NCI-H510A treated with DMSO at 0.1 percent for 48 hours (cell line): ENCODE results near the gene PRKCE.

Experiments
- DNase-seq: peaks from one replicate; lab custom pipeline; 2025; lab: John Stamatoyannopoulos, UW

The PRKCE gene

DNA sequence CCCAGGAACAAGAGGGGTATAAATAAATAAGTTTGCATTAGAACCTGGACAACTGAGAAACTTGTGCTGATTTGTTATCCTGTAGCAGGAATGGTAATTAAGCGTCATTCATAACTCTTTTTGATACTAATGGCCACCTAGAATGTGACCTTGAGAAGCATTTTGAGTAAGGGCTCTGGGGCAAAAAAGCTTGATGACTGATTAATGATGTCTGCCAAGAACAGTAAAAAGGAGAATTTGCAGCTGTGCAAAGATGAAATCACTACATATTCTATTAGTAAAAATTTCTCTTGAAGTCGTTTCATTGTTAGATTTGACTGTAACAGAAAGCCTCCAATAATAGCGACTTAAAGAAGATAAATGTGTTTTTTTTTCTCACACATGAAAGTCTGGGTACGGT, 157.7 kb downstream of the PRKCE start:
- no peak for DNase-seq

DNA sequence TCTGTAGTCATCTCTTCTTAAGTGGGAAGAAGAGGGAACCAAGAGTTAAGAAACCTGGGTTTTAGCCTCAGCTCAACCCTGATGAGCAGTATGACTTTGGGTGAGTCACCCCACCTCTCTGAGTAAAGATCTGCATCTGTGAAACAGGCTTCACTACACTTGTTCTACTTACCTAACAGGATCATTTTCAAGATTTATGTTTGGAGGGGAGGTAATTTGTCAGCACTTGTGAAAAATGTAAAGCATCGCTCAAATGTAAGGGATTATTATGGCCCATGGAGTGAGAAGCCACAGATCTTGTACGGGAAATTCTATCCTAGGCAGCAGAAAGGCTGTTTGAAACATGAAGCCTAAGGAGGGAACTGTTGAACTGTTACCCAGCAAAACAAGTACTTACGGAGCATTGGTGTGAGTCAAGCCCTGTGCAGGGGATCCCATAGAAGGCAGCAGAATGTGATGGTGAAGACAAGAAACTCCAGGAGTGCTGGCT, 160.6 kb downstream of the PRKCE start:
- peak; percentile 60 for DNase-seq

GRCh38 chr2:45813003-45813941, 161.8 kb downstream of the PRKCE start:
- DNase-seq = peak; percentile 55

DNA sequence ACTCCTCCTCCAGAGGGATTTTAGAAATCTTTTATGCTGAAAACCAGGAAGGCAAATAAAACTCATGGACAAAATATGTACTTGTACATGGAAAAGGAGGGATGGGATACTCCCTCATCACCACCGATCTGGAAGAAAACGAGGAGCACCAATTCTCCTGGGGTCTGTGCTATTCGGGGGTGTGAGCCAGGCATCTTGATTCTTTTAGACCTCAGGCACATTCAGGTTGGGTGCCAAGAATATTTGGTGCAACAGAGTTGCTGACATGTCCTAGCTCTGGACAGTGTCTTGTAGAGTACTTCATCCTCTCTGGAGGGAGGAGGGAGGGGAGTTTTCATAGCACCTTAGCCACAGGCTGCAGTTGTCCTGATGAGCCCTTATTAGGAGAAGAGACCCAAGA, 163.0 kb downstream of the PRKCE start:
- no peak for DNase-seq

- peak; percentile 70 for DNase-seq
Observed at GRCh38 chr2:45814951-45815621, 163.6 kb downstream of the PRKCE start.

GRCh38 chr2:45816272-45816671, 164.8 kb downstream of the PRKCE start:
- no peak for DNase-seq

DNA sequence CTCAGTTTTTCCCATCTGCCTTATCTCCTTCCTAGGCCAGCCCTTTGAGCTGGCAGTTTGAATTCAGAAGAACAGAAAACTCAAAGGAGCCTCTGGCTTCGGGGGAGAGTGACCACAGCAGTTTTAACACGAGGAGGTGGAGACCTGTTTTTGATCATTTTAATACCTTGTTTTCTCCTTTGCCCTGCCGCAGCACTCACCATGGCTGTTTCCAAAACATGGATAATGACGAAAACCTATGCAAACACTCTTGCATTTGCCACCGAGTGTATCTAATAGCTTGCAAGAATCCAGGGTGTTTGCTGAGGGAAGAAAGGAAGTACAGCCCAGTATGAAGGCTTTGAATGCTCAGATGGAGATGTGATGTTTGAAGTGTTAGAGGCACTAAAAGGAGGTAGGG, 167.1 kb downstream of the PRKCE start:
- DNase-seq = peak; percentile 61

DNA sequence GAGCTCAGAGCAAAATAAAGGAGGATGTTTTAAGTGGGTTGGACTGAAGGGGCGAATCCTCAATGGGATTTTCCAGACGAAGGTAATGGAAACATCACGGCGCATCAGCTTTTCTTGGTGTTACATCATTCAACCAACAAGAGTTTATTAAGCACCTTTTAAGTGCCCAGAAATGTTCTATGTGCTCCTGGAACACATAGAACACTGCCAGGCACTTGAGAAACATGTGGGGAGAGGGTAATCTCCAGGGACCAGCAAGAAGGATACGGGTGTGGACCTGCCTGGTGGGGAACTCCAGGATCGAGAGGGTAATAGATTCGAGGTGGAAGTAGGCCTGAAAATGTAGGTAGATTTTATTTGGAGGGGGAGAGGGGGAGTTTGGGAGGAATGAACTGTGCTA, 168.6 kb downstream of the PRKCE start:
- DNase-seq = no peak

- peak; percentile 71 for DNase-seq
Observed at GRCh38 chr2:45821558-45822271, 170.2 kb downstream of the PRKCE start.

DNA sequence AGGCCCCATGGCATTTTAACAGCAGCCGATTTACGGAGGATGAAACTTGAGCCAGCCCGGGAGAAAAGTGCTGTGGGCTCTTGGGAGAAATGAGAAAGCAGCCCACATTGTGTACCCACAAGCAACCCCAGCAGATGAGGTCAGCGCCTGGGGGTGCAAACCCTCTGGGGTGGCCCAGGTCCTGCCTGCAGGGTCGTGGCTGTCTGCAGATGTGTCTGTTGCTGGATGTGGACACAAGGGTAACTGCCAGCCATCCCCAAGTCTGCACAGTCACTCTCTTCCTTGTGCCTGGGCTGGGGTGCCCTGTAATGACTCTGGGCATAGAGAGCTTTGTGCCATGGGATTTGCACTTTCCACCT, 170.8 kb downstream of the PRKCE start:
- peak; percentile 71 for DNase-seq

DNA sequence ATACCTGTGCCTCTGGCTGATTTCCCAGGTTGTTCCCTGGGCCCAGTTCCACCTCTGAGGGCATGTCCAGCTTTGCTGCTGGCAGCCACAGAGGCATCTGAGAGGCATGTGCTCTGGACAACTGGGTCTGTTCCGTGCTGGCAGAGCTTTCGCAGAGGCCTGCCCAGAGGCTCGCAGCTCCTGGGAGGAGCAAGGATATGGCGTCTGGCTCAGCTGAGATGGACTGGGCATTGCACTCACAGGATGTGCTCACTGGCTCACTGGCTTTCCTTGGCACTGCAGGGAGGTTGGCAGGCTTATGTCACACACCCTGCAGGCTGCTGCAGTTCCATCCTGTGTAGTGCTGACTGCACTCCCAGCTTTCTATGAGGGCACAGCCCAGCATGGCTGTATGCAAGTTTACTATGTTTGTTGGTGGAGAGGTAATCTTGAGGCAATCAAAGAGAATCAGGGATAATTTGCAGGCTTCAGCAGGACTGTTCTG, 172.3 kb downstream of the PRKCE start:
- DNase-seq = peak; percentile 81

DNA sequence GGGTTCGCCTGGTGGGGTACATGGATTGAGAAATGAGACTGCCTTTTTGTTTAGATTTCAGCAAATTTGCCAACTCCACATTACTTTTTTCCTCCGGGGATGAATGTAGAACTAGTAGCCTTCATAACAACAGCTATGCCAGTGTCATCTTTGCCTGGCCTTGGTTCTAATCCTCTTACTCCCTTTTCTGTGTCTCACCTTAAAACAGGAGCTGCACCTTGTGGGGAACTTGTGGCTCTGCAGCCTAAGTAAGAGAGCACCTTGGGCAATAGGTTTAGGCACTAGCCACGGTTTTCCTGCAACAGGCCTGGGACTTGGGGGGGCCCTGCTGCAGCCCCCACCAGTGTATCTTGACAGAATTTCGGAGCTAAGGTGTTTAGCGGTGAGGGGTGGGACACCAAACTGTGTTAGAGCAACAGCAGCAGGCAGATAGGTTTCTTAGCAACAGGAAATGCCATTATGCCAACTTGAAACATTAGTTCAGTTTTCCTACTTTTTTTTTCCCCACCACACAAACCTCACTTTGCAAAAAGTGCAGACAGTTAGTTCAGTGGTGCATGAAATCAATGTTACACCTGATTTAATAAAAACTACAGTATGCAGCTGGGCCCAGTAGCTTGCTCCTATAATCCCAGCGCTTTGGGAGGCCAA, 173.7 kb downstream of the PRKCE start:
- DNase-seq = no peak

- no peak for DNase-seq
Observed at GRCh38 chr2:45826460-45826859, 175.0 kb downstream of the PRKCE start.

DNA sequence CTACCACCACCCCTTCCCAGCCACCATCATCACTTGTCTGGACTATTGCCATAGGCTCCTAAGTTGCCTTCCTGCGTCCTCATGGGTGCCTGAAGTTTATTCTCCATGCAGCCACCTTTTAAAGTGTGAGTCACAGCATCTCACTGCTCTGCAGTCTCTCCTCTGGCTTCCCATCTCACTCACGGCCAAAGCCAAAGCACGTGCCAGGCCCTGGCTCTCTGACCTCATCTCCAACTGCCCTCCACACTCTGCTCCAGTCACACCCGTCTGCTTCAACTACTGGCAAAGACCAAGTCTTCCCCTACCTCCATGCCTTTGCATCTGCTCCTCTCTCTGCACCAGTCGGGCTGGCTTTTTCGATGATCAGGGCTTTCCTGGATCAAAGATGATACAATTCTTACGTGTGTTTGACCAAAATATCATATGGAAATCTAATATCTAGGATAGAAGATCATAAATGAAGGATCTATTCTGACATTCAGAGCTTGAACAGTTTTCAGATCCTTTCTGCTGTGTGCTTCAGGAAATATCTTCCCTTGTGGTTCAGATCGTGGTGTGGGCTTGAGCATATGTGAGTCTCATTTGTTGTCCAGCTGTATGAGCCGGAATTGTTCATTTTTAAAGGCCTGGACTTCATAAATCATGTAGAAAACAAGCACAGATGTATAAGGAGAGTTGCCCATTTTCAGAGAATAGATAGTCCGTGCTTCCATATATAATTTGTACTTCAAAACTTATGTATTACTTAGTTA, 175.6 kb downstream of the PRKCE start:
- DNase-seq = no peak

DNA sequence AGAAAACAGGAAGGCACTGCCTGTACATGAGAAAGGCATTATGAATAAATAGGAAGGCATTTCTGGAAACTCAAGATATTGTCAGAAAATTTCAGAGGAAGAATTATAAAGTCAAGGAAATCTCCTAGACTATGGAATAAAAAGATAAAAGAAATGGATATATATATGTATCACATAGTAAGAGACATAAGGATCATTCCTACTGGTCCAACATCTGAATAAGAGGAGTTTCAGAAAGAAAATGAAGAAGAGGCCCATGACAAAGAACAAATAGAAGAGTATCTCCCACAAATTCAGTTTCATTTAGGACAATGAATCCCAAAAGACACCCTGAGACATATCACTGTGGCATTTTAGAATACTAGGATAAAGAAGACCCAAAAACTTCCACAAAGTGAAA, 178.8 kb downstream of the PRKCE start:
- no peak for DNase-seq

GRCh38 chr2:45833301-45833967, 182.0 kb downstream of the PRKCE start:
- peak; percentile 53 for DNase-seq

GRCh38 chr2:45833968-45834344, 182.5 kb downstream of the PRKCE start:
- DNase-seq = no peak

- DNase-seq = no peak
Observed at GRCh38 chr2:45834372-45834771, 182.9 kb downstream of the PRKCE start.

DNA sequence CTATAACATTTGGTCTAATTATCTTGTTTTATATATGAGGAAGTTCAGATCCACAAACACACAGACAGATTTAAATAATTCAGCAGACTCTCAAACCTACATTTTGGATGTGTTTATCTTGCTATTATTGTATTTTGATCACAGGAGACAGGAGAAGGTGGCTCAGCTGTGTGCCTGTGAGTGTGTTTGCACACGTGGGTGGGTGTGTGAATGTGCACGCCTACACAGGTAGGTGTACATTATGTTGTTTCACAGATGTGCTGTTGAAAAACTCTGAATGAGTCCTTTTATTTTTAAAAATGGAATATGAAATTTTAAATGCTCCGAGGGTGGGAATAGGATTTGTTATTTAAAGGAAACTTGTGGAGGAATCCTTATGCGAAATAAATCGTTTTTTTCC, 183.4 kb downstream of the PRKCE start:
- no peak for DNase-seq

DNA sequence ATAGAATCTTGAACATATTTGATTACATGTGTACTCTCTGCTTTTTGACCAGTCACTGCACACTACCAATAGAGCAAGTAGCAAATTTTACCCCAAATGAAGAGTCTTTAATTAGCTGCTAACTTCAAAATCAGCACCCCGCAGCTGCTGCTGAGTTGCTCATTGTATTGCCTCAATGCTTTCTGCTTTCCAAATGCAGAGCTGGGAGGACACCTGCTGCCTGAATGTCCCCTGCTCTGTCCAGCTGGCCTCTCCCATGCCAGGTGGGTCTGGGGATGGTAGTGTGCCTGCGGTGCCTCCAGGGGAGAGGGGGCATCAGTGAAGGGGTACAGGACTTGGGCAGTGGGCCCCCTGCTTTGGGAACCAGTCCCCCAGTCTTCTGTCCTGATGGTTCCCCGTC, 184.8 kb downstream of the PRKCE start:
- DNase-seq = no peak

DNA sequence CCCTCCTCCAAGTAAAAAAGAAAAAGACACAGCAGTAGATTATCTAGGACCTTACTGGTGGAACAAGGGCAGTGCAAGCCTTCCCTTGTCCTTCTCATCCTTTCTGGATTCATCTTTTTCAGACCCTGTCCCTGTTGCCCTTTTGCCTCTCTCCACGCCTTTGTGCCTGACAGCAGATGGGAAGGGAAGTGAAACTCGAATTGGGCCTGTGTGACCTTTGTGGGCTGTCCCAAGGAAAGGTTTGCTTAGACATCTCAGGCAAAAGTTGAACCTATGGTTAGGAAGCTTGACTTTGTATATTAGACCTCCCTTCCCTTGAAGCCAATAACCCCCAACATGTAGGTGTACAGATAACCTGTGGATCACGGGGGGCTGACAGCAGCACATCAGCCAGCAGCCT, 185.3 kb downstream of the PRKCE start:
- DNase-seq = no peak
